Loucy (cell line): ENCODE data around the gene RCAN1.

Source experiments
- CTCF ChIP-seq: fragments of 200-600 bp; sonication (generic); conservative IDR thresholded peaks from 2 replicates; pipeline ENCODE4 v1.5.1; 2014; ENCODE audit warnings: mild to moderate bottlenecking, antibody characterized with exemption, low read length
- EZH2phosphoT487 ChIP-seq: fragments of 200-600 bp; IDR thresholded peaks from 2 replicates; pipeline ENCODE4 v1.6.1; 2018; ENCODE audit warnings: antibody characterized with exemption, mild to moderate bottlenecking, moderate library complexity, borderline replicate concordance

DNA sequence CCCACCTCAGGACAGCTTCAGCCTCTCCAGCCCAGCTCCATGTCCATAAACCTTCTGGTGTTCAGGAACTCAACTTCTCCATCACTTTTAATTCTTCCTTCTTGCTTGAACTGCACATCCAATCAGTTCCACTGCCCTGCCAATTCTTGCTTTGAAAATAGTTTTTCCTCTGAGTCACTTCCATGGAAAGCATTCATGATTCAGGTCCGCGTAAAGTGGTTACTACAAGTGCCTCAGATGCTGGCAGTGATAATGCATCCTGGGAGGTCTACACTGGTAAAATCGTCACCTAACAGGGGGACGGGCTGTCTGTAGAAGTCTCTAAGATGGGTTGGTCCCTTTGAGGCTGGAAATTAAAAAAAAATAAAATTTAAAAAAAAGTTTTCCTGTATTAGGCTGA, 25.9 kb upstream of the RCAN1 start:
- TF ChIP-seq CTCF (no peak), EZH2phosphoT487 (no peak)
